CD4-positive, alpha-beta T cell treated with Interleukin-10 for 1 hour (primary cell): ENCODE data around the gene SLC13A4.
A peak's percentile ranks its signal among the peaks of the same experiment; 100 is the strongest.
"Not testable (repeated sequence)": the region's sequence is repeated elsewhere in the genome, so short reads cannot be mapped to it uniquely, and the experiment has no call there.

ENCODE experiments used
- DNase-seq: peaks from one replicate; pipeline ENCODE4 v3.0.0-alpha.2; 2020

SLC13A4 gene

GRCh38 chr7:135690566-135690965 lies 37.4 kb downstream of the SLC13A4 start:
- no peak for DNase-seq

- DNase-seq: no peak
These were observed 40.5 kb downstream of the SLC13A4 start for GRCh38 chr7:135687466-135687865.

DNA sequence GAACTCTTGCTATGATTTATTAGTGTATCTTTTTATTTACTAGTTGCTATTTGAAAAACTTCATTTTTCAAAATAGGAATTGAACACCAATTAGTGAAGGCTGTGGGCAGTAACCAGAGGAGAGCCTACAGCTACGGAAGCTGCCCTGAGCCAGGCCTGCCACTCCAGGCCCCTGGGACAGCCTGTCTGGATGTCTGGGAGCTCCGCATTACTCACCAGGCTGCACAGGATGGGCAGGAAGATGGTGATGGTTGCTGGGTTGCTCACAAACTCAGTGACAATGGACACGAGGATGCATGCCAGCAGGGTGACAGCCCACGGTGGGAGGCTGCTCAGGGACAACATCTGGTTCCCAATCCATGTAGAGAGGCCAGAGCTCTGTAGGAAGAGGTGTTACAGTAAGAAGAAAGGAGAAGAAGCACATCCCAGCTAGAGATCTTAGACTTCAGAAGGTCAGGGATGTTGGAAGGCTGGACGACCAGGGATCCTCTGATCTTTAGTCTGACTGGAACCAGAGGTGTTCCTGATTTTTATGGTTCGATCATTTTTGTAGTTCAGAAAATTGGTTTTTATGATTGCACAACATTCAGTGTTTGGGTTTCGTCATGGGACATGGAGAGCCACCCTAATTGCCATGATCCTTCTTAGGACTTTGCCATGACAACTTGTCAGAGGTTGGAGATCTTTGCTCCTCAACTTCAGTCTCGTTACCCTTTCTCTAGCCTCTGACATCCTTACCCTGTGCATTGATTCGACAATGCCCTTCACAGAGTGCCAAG lies 42.5 kb downstream of the SLC13A4 start:
- no peak for DNase-seq

GRCh38 chr7:135684699-135685098 lies 43.3 kb downstream of the SLC13A4 start:
- no peak for DNase-seq

DNA sequence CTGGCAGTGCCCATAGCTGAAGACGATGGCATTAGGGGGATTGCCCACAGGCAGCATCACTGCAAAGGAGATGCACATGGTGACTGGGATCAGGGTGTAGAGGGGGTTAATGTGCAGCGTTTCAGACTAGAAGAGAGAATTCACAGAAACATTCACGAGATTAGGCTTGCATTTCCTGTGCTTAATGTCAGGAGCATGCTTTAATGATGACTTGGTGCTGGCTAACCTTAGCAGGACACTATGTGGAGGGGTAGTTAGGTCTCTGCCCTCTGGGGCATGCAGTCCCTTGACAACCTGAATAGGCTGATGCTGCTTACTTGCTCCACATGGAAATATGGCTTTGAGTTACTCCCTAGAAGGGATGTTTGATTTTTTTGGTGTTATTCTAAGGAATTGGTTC lies 43.9 kb downstream of the SLC13A4 start:
- no peak for DNase-seq

GRCh38 chr7:135683609-135684008 lies 44.4 kb downstream of the SLC13A4 start:
- no peak for DNase-seq

DNA sequence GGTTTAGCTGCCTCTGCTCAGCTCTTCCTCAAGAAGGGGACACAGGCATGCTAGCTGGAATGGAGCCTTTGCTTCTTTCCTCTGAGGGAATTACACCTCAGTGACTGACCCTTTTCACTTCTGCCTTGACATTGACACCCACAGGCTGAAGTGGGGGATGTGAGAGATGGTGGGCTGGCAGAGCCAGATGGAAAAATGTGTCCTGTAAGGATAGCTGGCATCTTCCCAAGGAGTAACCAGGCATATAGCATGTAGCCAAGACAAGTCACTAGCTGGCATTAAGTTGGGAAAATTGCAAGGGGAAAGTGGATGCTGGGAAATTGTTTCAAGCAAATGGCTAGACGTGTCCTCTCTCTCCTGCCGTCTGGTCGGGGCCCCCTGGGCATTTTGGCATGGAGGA lies 45.8 kb downstream of the SLC13A4 start:
- no peak for DNase-seq

DNA sequence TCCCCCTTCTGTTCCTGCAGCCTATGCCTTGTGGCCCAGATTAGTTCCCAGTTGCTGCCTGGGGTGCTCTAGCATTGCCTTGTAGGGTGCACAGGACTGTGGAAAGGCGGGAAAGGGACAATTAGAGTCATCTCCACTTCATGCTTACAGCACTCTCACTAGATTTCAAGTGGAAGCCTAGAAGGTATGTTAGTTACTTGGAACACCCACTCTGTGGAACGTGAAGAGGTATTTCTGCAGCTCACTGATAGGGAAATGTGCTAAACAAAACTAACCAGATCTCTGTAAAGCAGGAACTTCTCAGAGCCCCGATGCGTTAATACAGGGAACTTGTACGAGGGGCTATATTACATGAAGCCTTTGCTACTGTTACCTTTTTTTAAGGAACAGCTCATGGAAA lies 46.2 kb downstream of the SLC13A4 start:
- DNase-seq: no peak

DNA sequence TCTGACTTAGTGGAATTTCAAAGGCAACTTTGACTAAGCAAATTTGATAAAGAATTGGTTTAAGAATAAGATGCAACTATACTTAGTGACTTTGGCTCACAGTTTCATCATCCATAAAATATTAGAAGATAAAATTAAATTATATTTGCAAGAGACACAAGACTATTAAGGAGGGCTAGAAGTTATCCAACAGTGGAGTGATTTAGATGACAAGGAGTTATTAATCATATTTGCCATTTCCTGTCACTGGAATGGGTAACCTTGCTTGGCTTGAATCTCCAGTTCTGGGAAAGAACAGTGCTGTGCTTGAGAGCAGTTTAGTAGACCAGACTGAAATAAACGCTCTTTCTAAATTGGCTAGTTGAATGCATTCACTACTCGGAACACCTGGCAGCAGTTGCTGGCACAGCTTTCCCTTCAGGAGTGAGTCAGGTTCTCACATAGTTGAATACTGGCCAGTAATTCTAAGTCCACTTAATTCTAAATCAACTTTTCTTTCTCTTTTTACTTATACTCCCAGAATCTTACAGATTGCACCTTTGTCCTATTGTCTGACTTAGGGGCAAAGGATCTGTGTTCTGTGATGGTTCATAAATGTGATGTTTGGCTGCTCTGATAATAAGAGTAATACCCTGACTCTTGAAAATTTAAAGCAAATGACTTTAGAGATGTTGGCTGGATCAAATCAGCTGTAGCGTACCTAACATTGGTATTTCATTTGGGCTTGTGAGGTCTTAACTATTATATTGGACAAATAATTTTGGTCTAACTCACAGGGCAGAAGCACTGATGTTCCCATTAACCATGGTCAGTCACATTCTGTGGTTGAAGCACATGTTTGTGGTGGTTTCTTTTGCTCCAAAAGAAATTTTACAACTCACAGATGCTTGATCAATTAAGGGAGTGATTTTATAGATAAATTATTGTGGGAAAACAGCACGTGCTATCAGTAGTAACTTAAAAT lies 49.1 kb downstream of the SLC13A4 start:
- DNase-seq: no peak

- DNase-seq: no peak
These were observed 54.7 kb downstream of the SLC13A4 start for GRCh38 chr7:135673360-135673706.

- DNase-seq: peak; percentile 38
These were observed 55.2 kb downstream of the SLC13A4 start for GRCh38 chr7:135672560-135673359.

- no peak for DNase-seq
These were observed 57.8 kb downstream of the SLC13A4 start for GRCh38 chr7:135670179-135670578.

DNA sequence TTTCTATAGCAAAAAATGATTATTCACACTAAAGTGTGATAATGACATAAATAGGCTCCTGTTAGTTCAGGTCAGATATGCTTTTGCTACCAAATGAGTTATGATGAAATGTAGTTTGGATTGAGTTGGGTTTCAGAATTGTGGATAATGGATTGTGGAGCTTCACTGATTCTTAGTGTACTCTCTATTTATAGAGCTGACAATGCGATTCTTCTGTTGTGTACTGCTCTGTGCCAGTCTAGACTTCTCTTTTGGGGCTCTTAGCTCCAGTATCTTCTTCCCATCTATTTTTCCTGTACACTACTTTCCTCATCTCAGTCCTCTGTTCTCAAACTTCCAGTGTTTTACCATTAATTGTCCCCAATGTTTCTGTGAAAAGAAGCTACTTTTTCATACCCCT lies 58.2 kb downstream of the SLC13A4 start:
- DNase-seq: no peak

GRCh38 chr7:135668852-135669395 lies 59.1 kb downstream of the SLC13A4 start:
- not testable (repeated sequence) for DNase-seq

- not testable (repeated sequence) for DNase-seq
These were observed 60.4 kb downstream of the SLC13A4 start for GRCh38 chr7:135667626-135668025.

GRCh38 chr7:135666846-135667245 lies 61.1 kb downstream of the SLC13A4 start:
- no peak for DNase-seq

DNA sequence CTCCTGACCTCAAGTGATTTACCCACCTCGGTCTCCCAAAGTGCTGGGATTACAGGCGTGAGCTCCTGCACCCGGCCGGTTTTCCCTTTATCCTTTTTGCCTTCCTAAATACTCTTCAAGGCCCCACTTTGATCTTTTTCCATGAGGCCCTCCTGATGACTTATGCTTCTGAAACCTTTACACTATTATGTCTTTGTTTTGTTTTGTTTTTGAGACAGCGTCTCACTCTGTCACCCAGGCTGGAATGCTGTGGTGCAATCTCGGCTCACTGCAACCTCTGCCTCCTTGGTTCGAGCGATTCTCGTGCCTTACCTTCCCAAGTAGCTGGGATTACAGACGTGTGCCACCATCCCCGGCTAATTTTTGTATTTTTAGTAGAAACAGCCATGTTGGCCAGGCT lies 61.8 kb downstream of the SLC13A4 start:
- DNase-seq: no peak

DNA sequence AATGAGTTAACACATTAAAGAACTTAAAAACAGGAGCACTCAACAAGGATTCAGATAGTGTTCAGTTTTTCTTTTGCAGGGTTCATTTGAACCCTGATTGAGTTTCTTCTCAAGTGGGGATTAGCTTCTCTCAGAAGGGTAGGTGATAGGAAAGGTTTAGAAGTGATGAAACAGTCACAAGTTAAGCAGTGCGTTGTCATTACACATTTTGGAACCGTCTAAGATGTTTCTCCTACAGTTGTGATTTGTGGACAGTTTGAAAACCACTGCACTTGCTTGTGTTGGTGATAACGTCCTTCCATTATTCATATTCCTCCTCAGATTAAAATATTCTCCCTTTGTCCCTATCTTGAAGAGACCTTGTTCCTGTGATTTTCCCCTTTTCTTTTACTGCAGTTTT lies 62.9 kb downstream of the SLC13A4 start:
- DNase-seq: no peak

DNA sequence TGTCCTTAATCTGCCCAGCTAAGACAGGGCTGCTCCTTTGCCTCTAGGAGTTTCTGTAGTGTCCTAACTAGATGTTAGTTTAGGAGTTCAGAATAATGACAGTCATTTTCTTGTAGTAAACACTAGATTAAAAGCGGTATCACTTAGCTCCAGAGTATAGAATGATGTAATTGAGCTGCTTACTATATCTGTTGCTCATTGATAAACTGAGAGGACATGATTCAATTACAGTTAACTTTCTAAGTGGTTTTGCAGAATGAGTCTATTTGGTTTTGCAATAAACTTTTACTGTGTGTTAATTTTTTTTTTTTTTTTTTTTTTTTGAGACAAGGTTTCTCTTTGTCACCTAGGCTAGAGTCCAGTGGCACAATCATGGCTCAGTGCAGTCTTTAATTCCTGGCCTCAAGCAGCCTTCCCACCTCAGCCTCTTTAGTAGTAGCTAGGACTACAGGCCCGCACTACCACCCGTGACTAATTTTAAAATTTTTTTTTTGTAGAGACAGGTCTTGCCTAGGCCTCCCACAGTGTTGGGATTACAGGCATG lies 63.9 kb downstream of the SLC13A4 start:
- no peak for DNase-seq

DNA sequence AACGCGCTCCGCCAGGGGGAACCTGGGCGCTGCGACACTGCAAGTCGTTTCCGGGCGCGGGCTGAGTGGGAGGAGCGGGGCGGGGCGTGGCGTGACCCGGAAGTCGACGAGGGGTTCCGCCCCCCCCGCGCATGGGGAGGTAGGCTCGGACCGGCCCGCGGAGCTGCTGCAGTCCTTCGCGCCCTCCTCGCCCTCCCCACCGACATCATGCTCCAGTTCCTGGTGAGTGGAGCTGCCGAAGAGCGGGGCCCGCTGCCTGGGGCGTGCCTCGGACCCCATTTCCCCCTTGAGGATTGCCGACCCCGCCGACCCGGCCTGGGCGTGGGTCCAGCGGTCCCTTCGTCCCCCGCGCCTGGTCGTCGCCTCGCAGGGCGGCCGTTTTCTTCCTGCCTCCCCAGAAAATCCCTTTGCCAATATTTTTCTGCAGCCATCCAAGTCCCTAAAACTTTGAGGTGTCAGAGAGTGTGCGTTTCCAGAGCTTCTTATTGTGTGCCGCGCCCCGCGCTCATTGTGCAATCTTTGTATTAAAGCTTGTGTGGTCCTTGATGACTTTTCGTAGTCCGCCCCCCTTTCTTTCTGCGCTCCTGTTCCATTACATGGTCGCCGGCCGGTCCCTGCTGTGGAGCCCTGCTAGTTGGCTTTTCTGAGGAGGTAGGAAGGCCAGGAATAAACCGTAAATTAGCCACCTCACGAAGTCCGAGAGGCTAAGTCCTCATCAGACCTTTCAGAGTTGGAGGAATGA lies 65.4 kb downstream of the SLC13A4 start, which contains the start of gene STMP1:
Gene STMP1 (plus strand): TSS at position 142 of the 742 bp plus-strand sequence.
- peak; percentile 95 for DNase-seq

DNA sequence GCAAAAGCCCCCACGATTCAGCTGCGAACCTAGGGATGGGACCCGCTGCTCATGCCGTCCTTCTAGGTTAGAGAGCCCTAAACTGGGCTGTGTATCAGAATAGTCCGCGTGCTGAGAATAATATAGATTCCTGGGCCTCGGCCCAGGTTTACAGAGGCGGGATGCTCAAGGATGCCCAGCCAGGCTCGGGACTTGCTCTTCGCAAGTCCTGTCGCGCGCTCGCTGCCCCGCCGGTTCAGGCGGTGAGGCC lies 65.9 kb downstream of the SLC13A4 start:
- DNase-seq: no peak
